Measurements from ENCODE around the gene RTF1.

DNA sequence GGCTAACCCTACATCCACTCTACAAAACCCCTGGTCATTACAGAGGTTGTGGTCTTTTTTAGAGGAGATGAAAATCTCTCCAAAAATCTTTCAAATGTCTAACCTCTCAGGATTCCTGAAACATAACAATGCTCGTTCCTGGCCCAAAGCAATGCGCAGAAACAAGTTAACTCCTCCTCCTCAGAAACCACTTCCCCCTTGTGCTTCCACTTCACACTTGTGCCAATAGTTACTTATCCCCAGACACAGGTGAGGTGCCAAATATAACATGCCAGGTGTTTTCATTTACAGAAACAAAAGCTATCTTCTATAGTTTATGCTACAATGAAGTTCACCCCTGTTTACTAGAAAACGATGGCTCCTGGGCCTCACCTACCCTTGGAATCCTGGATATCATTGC lies 20.8 kb upstream of the RTF1 start:
- TF ChIP-seq, protein P1, sequence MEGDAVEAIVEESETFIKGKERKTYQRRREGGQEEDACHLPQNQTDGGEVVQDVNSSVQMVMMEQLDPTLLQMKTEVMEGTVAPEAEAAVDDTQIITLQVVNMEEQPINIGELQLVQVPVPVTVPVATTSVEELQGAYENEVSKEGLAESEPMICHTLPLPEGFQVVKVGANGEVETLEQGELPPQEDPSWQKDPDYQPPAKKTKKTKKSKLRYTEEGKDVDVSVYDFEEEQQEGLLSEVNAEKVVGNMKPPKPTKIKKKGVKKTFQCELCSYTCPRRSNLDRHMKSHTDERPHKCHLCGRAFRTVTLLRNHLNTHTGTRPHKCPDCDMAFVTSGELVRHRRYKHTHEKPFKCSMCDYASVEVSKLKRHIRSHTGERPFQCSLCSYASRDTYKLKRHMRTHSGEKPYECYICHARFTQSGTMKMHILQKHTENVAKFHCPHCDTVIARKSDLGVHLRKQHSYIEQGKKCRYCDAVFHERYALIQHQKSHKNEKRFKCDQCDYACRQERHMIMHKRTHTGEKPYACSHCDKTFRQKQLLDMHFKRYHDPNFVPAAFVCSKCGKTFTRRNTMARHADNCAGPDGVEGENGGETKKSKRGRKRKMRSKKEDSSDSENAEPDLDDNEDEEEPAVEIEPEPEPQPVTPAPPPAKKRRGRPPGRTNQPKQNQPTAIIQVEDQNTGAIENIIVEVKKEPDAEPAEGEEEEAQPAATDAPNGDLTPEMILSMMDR (IDR thresholded peaks at IDR 0.05): no peak
- no peak for TF ChIP-seq POLR2AphosphoS5 (IDR thresholded peaks at IDR 0.05)
